GM12891 (cell line): ENCODE data around the gene WDR82.

Source experiments
- PAX5 ChIP-seq: IDR thresholded peaks from 2 replicates; pipeline ENCODE4 v1.6.1; 2011; ENCODE audit warnings: low read length, moderate library complexity, mild to moderate bottlenecking; ENCODE audit not compliant: insufficient read depth, severe bottlenecking
- POLR2A ChIP-seq: IDR thresholded peaks from 2 replicates; pipeline ENCODE4 v1.6.1; 2011; ENCODE audit warnings: low read depth, low read length, control low read depth
- POLR2AphosphoS5 ChIP-seq: IDR thresholded peaks from 2 replicates; pipeline ENCODE4 v1.6.1; 2011; ENCODE audit warnings: low read depth, low read length, control low read depth
- POU2F2 ChIP-seq: IDR thresholded peaks from 2 replicates; pipeline ENCODE4 v1.6.1; 2011; ENCODE audit warnings: low read depth, mild to moderate bottlenecking, control low read depth, low read length, moderate library complexity
- SPI1 ChIP-seq: IDR thresholded peaks from 2 replicates; pipeline ENCODE4 v1.6.1; 2011; ENCODE audit warnings: low read depth, low read length, control low read depth
- TAF1 ChIP-seq: IDR thresholded peaks from 2 replicates; pipeline ENCODE4 v1.6.1; 2011; ENCODE audit warnings: low read depth, low read length, control low read depth

DNA sequence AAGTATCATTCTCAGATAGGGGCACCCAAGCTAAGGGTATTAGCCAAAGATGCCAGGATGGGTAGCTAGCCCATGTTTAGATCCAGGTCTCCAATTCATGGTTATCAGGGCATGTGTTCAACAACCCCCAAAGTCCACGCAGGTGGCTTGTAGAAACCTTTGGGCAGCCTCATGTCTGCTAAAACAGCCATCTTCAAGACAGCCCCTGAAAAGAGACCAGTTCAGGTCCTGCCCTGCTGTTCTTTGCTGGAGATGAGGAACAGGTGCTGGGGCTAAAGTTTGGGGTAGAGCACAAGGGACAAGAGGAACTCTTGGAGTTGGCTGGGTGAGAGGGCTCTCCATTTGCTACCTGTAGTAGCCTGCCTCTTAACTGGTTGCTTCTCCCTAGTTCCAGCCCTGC lies 28.3 kb downstream of the WDR82 start:
- TF ChIP-seq POLR2AphosphoS5 (no peak), POLR2A (no peak), TAF1 (no peak), PAX5 (no peak), POU2F2 (no peak), SPI1 (no peak)
